ENCODE measurements around the gene C10orf67.
"Not testable (repeated sequence)": the region's sequence is repeated elsewhere in the genome, so short reads cannot be mapped to it uniquely, and the experiment has no call there.

DNA sequence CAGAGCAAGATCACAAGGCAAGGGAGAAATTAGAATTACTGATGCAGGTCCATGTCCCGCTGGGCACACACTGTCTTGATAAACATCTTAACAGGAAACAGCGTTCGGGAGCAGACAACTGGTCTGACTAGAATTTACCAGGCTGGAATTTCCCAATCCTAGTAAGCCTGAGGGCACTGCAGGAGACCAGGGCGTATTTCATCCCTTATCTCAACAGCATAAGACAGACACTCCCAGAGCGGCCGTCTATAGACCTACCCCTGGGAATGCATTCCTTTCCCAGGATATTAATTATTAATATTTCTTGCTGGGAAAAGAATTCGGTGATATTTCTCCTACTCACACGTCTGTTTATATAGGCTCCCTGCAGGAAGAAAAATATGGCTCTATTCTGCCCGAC, 70.4 kb downstream of the C10orf67 start:
- TF ChIP-seq, protein P1, sequence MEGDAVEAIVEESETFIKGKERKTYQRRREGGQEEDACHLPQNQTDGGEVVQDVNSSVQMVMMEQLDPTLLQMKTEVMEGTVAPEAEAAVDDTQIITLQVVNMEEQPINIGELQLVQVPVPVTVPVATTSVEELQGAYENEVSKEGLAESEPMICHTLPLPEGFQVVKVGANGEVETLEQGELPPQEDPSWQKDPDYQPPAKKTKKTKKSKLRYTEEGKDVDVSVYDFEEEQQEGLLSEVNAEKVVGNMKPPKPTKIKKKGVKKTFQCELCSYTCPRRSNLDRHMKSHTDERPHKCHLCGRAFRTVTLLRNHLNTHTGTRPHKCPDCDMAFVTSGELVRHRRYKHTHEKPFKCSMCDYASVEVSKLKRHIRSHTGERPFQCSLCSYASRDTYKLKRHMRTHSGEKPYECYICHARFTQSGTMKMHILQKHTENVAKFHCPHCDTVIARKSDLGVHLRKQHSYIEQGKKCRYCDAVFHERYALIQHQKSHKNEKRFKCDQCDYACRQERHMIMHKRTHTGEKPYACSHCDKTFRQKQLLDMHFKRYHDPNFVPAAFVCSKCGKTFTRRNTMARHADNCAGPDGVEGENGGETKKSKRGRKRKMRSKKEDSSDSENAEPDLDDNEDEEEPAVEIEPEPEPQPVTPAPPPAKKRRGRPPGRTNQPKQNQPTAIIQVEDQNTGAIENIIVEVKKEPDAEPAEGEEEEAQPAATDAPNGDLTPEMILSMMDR (IDR thresholded peaks at IDR 0.05): not testable (repeated sequence)
- not testable (repeated sequence) for TF ChIP-seq EP300, POLR2A (IDR thresholded peaks at IDR 0.05)
